SK-N-SH treated with all-trans-retinoic acid at 6 μM for 48 hours (cell line): Measurements from ENCODE around the gene USH2A.

Source experiments
- ATAC-seq: fragments of 200-7000 bp; cut with Tn5 transposase; 3 replicates; pipeline ENCODE4 v1.9.1; 2020; ENCODE audit warnings: mild to moderate bottlenecking, moderate library complexity
- ARNTL ChIP-seq: fragments of 450-650 bp; formaldehyde crosslinking; IDR thresholded peaks from 2 replicates; pipeline ENCODE4 v1.5.0; 2020; ENCODE audit warnings: low read depth, mild to moderate bottlenecking, moderate library complexity, borderline replicate concordance
- BACH2 ChIP-seq: fragments of 250-450 bp; sonication (Bioruptor Pico); IDR thresholded peaks from 2 replicates; pipeline ENCODE4 v1.9.0; 2021; ENCODE audit warnings: mild to moderate bottlenecking, borderline replicate concordance
- CSDC2 ChIP-seq: fragments of 250-450 bp; sonication (Bioruptor Pico); IDR thresholded peaks from 2 replicates; pipeline ENCODE4 v1.5.0; 2020; ENCODE audit warnings: mild to moderate bottlenecking, moderate library complexity
- CSRNP3 ChIP-seq: fragments of 250-450 bp; sonication (Bioruptor Pico); IDR thresholded peaks from 2 replicates; pipeline ENCODE4 v1.5.1; 2021; ENCODE audit warnings: mild to moderate bottlenecking, moderate library complexity
- ESRRG ChIP-seq: fragments of 250-450 bp; sonication (Bioruptor Pico); IDR thresholded peaks from 2 replicates; pipeline ENCODE4 v1.6.1; 2021; ENCODE audit warnings: mild to moderate bottlenecking
- ISL1 ChIP-seq: fragments of 250-450 bp; sonication (Bioruptor Pico); IDR thresholded peaks from 2 replicates; pipeline ENCODE4 v2.1.2; 2022; ENCODE audit warnings: mild to moderate bottlenecking, moderate library complexity
- OSR1 ChIP-seq: fragments of 250-450 bp; sonication (Bioruptor Pico); IDR thresholded peaks from 2 replicates; pipeline ENCODE4 v1.8.0; 2022; ENCODE audit warnings: moderate library complexity, mild to moderate bottlenecking, inconsistent platforms
- PATZ1 ChIP-seq: fragments of 250-450 bp; sonication (Bioruptor Pico); IDR thresholded peaks from 2 replicates; pipeline ENCODE4 v1.8.0; 2020; ENCODE audit warnings: mild to moderate bottlenecking, moderate library complexity, borderline replicate concordance
- POU6F1 ChIP-seq: fragments of 250-450 bp; sonication (Bioruptor Pico); IDR thresholded peaks from 2 replicates; pipeline ENCODE4 v1.8.0; 2021; ENCODE audit warnings: low read depth, mild to moderate bottlenecking, moderate library complexity, borderline replicate concordance
- PPARA ChIP-seq: fragments of 250-450 bp; sonication (Bioruptor Pico); IDR thresholded peaks from 2 replicates; pipeline ENCODE4 v1.5.0; 2020; ENCODE audit warnings: mild to moderate bottlenecking, borderline replicate concordance
- RARB ChIP-seq: fragments of 250-450 bp; sonication (Bioruptor Pico); IDR thresholded peaks from 2 replicates; pipeline ENCODE4 v1.8.0; 2021; ENCODE audit warnings: mild to moderate bottlenecking, moderate library complexity
- SNAI2 ChIP-seq: fragments of 250-450 bp; sonication (Bioruptor Pico); IDR thresholded peaks from 2 replicates; pipeline ENCODE4 v1.5.0; 2020; ENCODE audit warnings: mild to moderate bottlenecking, moderate library complexity
- TCF4 ChIP-seq: fragments of 250-450 bp; sonication (Bioruptor Pico); IDR thresholded peaks from 2 replicates; pipeline ENCODE4 v1.8.0; 2021; ENCODE audit warnings: mild to moderate bottlenecking, moderate library complexity, borderline replicate concordance
- TOX ChIP-seq: fragments of 250-450 bp; sonication (Bioruptor Pico); IDR thresholded peaks from 2 replicates; pipeline ENCODE4 v1.8.0; 2021; ENCODE audit warnings: mild to moderate bottlenecking, moderate library complexity, borderline replicate concordance
- TSHZ2 ChIP-seq: fragments of 250-450 bp; sonication (Bioruptor Pico); IDR thresholded peaks from 2 replicates; pipeline ENCODE4 v1.5.0; 2020; ENCODE audit warnings: mild to moderate bottlenecking, moderate library complexity
- ZC3H10 ChIP-seq: fragments of 250-450 bp; sonication (Bioruptor Pico); IDR thresholded peaks from 2 replicates; pipeline ENCODE4 v1.5.1; 2021; ENCODE audit warnings: mild to moderate bottlenecking, moderate library complexity
- ZFP30 ChIP-seq: fragments of 450-650 bp; formaldehyde crosslinking; IDR thresholded peaks from 2 replicates; pipeline ENCODE4 v1.5.0; 2022; ENCODE audit warnings: mild to moderate bottlenecking, moderate library complexity
- ZNF565 ChIP-seq: fragments of 450-650 bp; formaldehyde crosslinking; conservative IDR thresholded peaks from 2 replicates; pipeline ENCODE4 v1.5.0; 2020; ENCODE audit warnings: low read depth, mild to moderate bottlenecking, moderate library complexity
- ZNF8 ChIP-seq: fragments of 450-650 bp; formaldehyde crosslinking; IDR thresholded peaks from 2 replicates; pipeline ENCODE4 v1.5.0; 2020; ENCODE audit warnings: mild to moderate bottlenecking, moderate library complexity

The USH2A gene

GRCh38 chr1:216086678-216087077, 336.6 kb downstream of the USH2A start:
- no peak for ATAC-seq
- no peak for TF ChIP-seq ZFP30 (CRISPR knock-in tag)
- TF ChIP-seq TSHZ2, result no peak
- no peak for TF ChIP-seq TOX (CRISPR knock-in tag)
- no peak for TF ChIP-seq CSDC2 (CRISPR knock-in tag)
- TF ChIP-seq ZC3H10 (CRISPR knock-in tag), result no peak
- TF ChIP-seq ZNF565, result no peak
- TF ChIP-seq ISL1 (CRISPR knock-in tag), result no peak
- TF ChIP-seq ESRRG (CRISPR knock-in tag), result no peak
- no peak for TF ChIP-seq TCF4
- TF ChIP-seq ZNF8 (CRISPR knock-in tag), result no peak
- no peak for TF ChIP-seq RARB (CRISPR knock-in tag)
- no peak for TF ChIP-seq CSRNP3 (CRISPR knock-in tag)
- TF ChIP-seq PATZ1, result no peak
- no peak for TF ChIP-seq POU6F1 (CRISPR knock-in tag)
- no peak for TF ChIP-seq BACH2 (CRISPR knock-in tag)
- TF ChIP-seq ARNTL (CRISPR knock-in tag), result no peak
- no peak for TF ChIP-seq OSR1 (CRISPR knock-in tag)
- TF ChIP-seq PPARA (CRISPR knock-in tag), result no peak
- no peak for TF ChIP-seq SNAI2 (CRISPR knock-in tag)

- ATAC-seq, result no peak
- TF ChIP-seq PATZ1, result no peak
Observed at GRCh38 chr1:216081445-216081844, 341.8 kb downstream of the USH2A start.

GRCh38 chr1:216076751-216077150, 346.5 kb downstream of the USH2A start:
- no peak for TF ChIP-seq POU6F1 (CRISPR knock-in tag)
- ATAC-seq, result no peak
